CD14-positive monocyte (primary cell): Measurements from ENCODE around the gene CABP4. TPM values are rescaled to one million over a fixed set of nuclear protein-coding genes. Genes with fewer than 3 reads are reported as not detected.

ENCODE experiments used
- DNase-seq, 3 donors: peaks; one replicate each; pipeline ENCODE4 v3.0.0-alpha.2; 2011 to 2022
- H2AFZ ChIP-seq: 2 replicates; pipeline ENCODE4 v1.6.0; 2012; ENCODE audit warnings: mild to moderate bottlenecking, low read depth, low read length, inconsistent platforms; ENCODE audit not compliant: insufficient read depth, poor library complexity, severe bottlenecking
- H3K27ac ChIP-seq, 2 donors: 1 replicate in 1 of 2; 2 replicates in 1 of 2; pipeline ENCODE4 v1.5.1; 2012 to 2013; ENCODE audit warnings: low read length in 2 of 2, control low read depth in 1 of 2, inconsistent platforms in 1 of 2, low read depth in 1 of 2, mild to moderate bottlenecking in 1 of 2
- H3K27me3 ChIP-seq, 2 donors: one replicate each; pipeline versions ENCODE4 v1.6.0 to v1.6.1; 2011 to 2013; ENCODE audit warnings: low read length in 2 of 2; ENCODE audit not compliant: control insufficient read depth in 2 of 2, insufficient read depth in 2 of 2
- H3K36me3 ChIP-seq, 2 donors: replicated peaks in 1 of 2; 1 replicate in 1 of 2; 2 replicates in 1 of 2; pipeline versions ENCODE4 v1.5.1 to v1.6.1; 2012 to 2013; ENCODE audit warnings: low read length in 2 of 2, control low read depth in 1 of 2, inconsistent platforms in 1 of 2, mild to moderate bottlenecking in 1 of 2; ENCODE audit not compliant: insufficient read depth in 2 of 2, control insufficient read depth in 1 of 2
- H3K4me1 ChIP-seq, 2 donors: 1 replicate in 1 of 2; 2 replicates in 1 of 2; pipeline versions ENCODE4 v1.5.1 to v1.6.1; 2012 to 2013; ENCODE audit warnings: low read length in 2 of 2, control low read depth in 1 of 2, inconsistent platforms in 1 of 2, mild to moderate bottlenecking in 1 of 2, moderate library complexity in 1 of 2; ENCODE audit not compliant: insufficient read depth in 2 of 2, control insufficient read depth in 1 of 2
- H3K4me2 ChIP-seq: replicated peaks from 2 replicates; pipeline ENCODE3; 2012; ENCODE audit warnings: low read length, moderate library complexity, mild to moderate bottlenecking; ENCODE audit not compliant: poor library complexity, severe bottlenecking; ENCODE audit errors: extremely low read depth
- H3K4me3 ChIP-seq, 3 experiments: fragments of 200-600 bp in 1 of 3; sonication (generic) in 1 of 3; replicated peaks in 1 of 3; 1 replicate in 2 of 3; 2 replicates in 1 of 3; pipeline ENCODE4 v1.5.1; 2011 to 2013; ENCODE audit warnings: low read length in 3 of 3, mild to moderate bottlenecking in 3 of 3, control low read depth in 2 of 3, low read depth in 2 of 3, inconsistent platforms in 1 of 3, moderate library complexity in 1 of 3
- H3K79me2 ChIP-seq: 2 replicates; pipeline ENCODE4 v1.6.0; 2012; ENCODE audit warnings: mild to moderate bottlenecking, control low read depth, inconsistent platforms, low read length, moderate library complexity; ENCODE audit not compliant: insufficient read depth
- H3K9ac ChIP-seq: 2 replicates; pipeline ENCODE4 v1.6.0; 2017; ENCODE audit warnings: low read length, mild to moderate bottlenecking; ENCODE audit not compliant: insufficient read depth, poor library complexity, severe bottlenecking
- H3K9me3 ChIP-seq, 2 donors: replicated peaks in 1 of 2; 1 replicate in 1 of 2; 2 replicates in 1 of 2; pipeline versions ENCODE4 v1.5.1 to v1.6.1; 2012 to 2013; ENCODE audit warnings: low read length in 2 of 2, control low read depth in 1 of 2; ENCODE audit not compliant: control insufficient read depth in 1 of 2, insufficient read depth in 1 of 2
- H4K20me1 ChIP-seq: 2 replicates; pipeline ENCODE4 v1.6.0; 2012; ENCODE audit warnings: mild to moderate bottlenecking, low read length, control low read depth, moderate library complexity; ENCODE audit not compliant: insufficient read depth
- H3K27ac Mint-ChIP-seq, 7 donors: one replicate each; pipeline ENCODE4 v1.8.0; 2020; ENCODE audit warnings: mild to moderate bottlenecking in 7 of 7, mixed read lengths in 7 of 7, moderate library complexity in 6 of 7, inconsistent platforms in 2 of 7
- H3K27me3 Mint-ChIP-seq, 3 donors: one replicate each; pipeline ENCODE4 v1.8.0; 2021 to 2022; ENCODE audit warnings: low read depth in 3 of 3, mild to moderate bottlenecking in 3 of 3, mixed read lengths in 3 of 3, moderate library complexity in 3 of 3, inconsistent platforms in 1 of 3
- H3K36me3 Mint-ChIP-seq, 2 donors: one replicate each; pipeline ENCODE4 v1.8.0; 2020; ENCODE audit warnings: mixed read lengths in 2 of 2, inconsistent platforms in 1 of 2, mild to moderate bottlenecking in 1 of 2
- H3K4me1 Mint-ChIP-seq: one replicate; pipeline ENCODE4 v1.8.0; 2020; ENCODE audit warnings: mild to moderate bottlenecking, mixed read lengths
- H3K4me3 Mint-ChIP-seq, 2 donors: one replicate each; pipeline ENCODE4 v1.8.0; 2020; ENCODE audit warnings: mild to moderate bottlenecking in 2 of 2, mixed read lengths in 2 of 2, moderate library complexity in 1 of 2
- H3K9me3 Mint-ChIP-seq, 7 donors: one replicate each; pipeline ENCODE4 v1.8.0; 2020 to 2022; ENCODE audit warnings: mixed read lengths in 7 of 7, mild to moderate bottlenecking in 6 of 7, moderate library complexity in 6 of 7, inconsistent platforms in 2 of 7
- CTCF ChIP-seq: fragments of 200-600 bp; IDR thresholded peaks from one replicate; pipeline ENCODE4 v1.8.0; 2022; ENCODE audit warnings: antibody characterized with exemption, mild to moderate bottlenecking
- WGBS: methylation state at CpG from one replicate; pipeline ENCODE4 v1.1.5; 2013; ENCODE audit warnings: missing lambda C conversion rate; ENCODE audit not compliant: insufficient coverage; 5-methylcytosine and 5-hydroxymethylcytosine counted together
- intact Hi-C, 2 donors: fragments of 100-400 bp; cut with micrococcal nuclease; formaldehyde crosslinking; loops; one replicate each; pipeline versions ENCODE4 v1.15.0 to v1.15.1; 2023
- polyA plus RNA-seq, 3 donors: library from polyadenylated mRNA; depleted of rRNA in 1 of 3; unstranded in 2 of 3; stranded (reverse) in 1 of 3; fragments of 300-500 nt in 2 of 3; fragments of >200 nt in 1 of 3; fragmentation: Illumina TruSeq in 2 of 3; gene quantifications; 1 replicate in 2 of 3; 2 replicates in 1 of 3; pipeline ENCODE4 v1.2.3, GENCODE V29; 2012 to 2021

The CABP4 gene
- polyA plus RNA-seq, 3 donors = 0.28 to 1.7 TPM; not detected in 1

- peaks cover 3 to 18% (median 13%) of the 10 kb centered on the region in 3 donors for H3K27me3 Mint-ChIP-seq
- Histone ChIP-seq H3K9ac (no peak overlapping the region), H2AFZ (no peak overlapping the region), H3K36me3 (peaks cover 9 to 18% of the 10 kb centered on the region in 2 donors), H3K4me3 (no peak overlapping the region), H4K20me1 (peaks cover 51% of the 10 kb centered on the region), H3K79me2 (peaks cover 33% of the 10 kb centered on the region), H3K27me3 (no peaks in the 10 kb centered on the region), H3K27ac (peak overlapping the region; percentile 2 to 14), H3K4me1 (peaks cover 65 to 74% of the 10 kb centered on the region in 2 donors), H3K4me2 (no peak overlapping the region), H3K9me3 (no peaks in the 10 kb centered on the region)
- no peaks in the 10 kb centered on the region for H3K9me3 Mint-ChIP-seq
- H3K4me3 Mint-ChIP-seq = no peak overlapping the region
- H3K27ac Mint-ChIP-seq = no peak overlapping the region
- H3K36me3 Mint-ChIP-seq = peaks cover 19 to 36% of the 10 kb centered on the region in 2 donors
- H3K4me1 Mint-ChIP-seq = peaks cover 69% of the 10 kb centered on the region
- TF ChIP-seq CTCF = no peak
- no peak for DNase-seq
- 85% methylated on average over 9 of the region's 12 CpGs for WGBS
- intact Hi-C loops = no loop called here
These were observed 47.4 kb upstream of the CABP4 start for GRCh38 chr11:67407688-67408163.

GRCh38 chr11:67408437-67409200 lies 46.5 kb upstream of the CABP4 start:
- peaks cover 19 to 36% of the 10 kb centered on the region in 2 donors for H3K36me3 Mint-ChIP-seq
- intact Hi-C loops = no loop called here

More at GRCh38 chr11:67408437-67409200, 46.5 kb upstream of the CABP4 start:
- Histone ChIP-seq H3K27ac (peak overlapping the region in 1 of 2 donors; percentile 26), H3K27me3 (peaks cover 0 to 6% of the 10 kb centered on the region in 2 donors), H3K4me1 (peaks cover 57 to 65% of the 10 kb centered on the region in 2 donors), H3K9ac (peak overlapping the region; percentile 25), H3K36me3 (peaks cover 9 to 18% of the 10 kb centered on the region in 2 donors), H2AFZ (peak overlapping the region; percentile 46), H3K79me2 (peaks cover 25% of the 10 kb centered on the region), H3K9me3 (no peaks in the 10 kb centered on the region), H3K4me2 (peak overlapping the region; percentile 46), H4K20me1 (peaks cover 51% of the 10 kb centered on the region), H3K4me3 (peak overlapping the region in 1 of 3 experiments; percentile 47)
- no peak for DNase-seq
- H3K27me3 Mint-ChIP-seq = peaks cover 9 to 27% (median 22%) of the 10 kb centered on the region in 3 donors
- peaks cover 60% of the 10 kb centered on the region for H3K4me1 Mint-ChIP-seq
- no peaks in the 10 kb centered on the region for H3K9me3 Mint-ChIP-seq
- H3K27ac Mint-ChIP-seq = peak overlapping the region in 3 of 7 donors; percentile 71 to 85 (median 83)
- H3K4me3 Mint-ChIP-seq = peak overlapping the region; percentile 39 to 55
- TF ChIP-seq CTCF = no peak
- 19% methylated on average over 15 of the region's 18 CpGs for WGBS
